ENCODE results near the gene PLPPR5. TPM values are rescaled to one million over a fixed set of nuclear protein-coding genes. Genes with fewer than 3 reads are reported as not detected.

The PLPPR5 gene
- total and polyA plus RNA-seq, 2 of the 8 experiments (the other 6 are each of a cell fraction or from before 2014, with no cell fraction given): 1.9 to 5.6 TPM

DNA sequence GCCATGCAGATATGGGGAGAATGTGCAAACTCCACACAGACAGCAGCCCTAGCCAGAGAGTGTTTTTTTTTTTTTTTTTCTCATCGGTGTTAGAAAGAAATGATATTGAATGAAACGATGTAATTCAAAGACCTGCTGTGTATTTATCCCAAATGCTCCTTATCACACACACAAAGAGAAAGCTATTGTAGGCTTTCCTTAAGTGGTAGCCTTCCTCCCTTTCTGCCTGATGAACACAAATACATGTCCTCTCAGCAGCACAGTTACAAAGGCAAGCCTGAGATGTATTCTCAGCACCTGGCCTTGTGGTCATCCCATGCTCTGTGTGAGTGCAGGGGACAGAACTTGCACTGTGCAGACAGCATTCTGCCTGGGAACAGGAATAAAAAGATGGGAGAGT, 93.8 kb downstream of the PLPPR5 start:
- Histone ChIP-seq H3K56ac (replicated peaks; ENCODE audit: insufficient read length, low read depth, low read length) (no peak overlapping the region), H3K4me3 (ENCODE audit: extremely low read depth in 1 of 4, insufficient read depth in 2 of 4, low read depth in 3 of 4, low read length in 4 of 4) (no peak overlapping the region), H2AFZ (ENCODE audit: low read length) (no peak overlapping the region), H3K4me2 (ENCODE audit: insufficient read depth in 1 of 2, low read depth in 2 of 2, low read length in 2 of 2) (no peak overlapping the region), H3K36me3 (ENCODE audit: control insufficient read depth in 2 of 4, insufficient read depth in 4 of 4, low read length in 3 of 4) (no peaks in the 10 kb centered on the region), H3K4me1 (replicated peaks in 1 of 4; ENCODE audit: control insufficient read depth in 3 of 4, insufficient read depth in 4 of 4, low read length in 3 of 4) (no peaks in the 10 kb centered on the region), H3K18ac (ENCODE audit: extremely low read depth, low read length) (no peak overlapping the region), H4K20me1 (replicated peaks in 1 of 2; ENCODE audit: control insufficient read depth in 1 of 2, insufficient read depth in 2 of 2, low read length in 2 of 2) (no peaks in the 10 kb centered on the region), H2BK5ac (ENCODE audit: low read depth, low read length) (no peak overlapping the region), H2AK5ac (ENCODE audit: low read depth, low read length) (no peak overlapping the region), H3K27me3 (replicated peaks in 1 of 4; ENCODE audit: control insufficient read depth in 3 of 4, extremely low read depth in 1 of 4, insufficient read depth in 3 of 4, low read length in 3 of 4) (no peaks in the 10 kb centered on the region), H3K79me2 (ENCODE audit: control insufficient read depth in 1 of 2, insufficient read depth in 2 of 2, low read length in 2 of 2) (no peaks in the 10 kb centered on the region), H2BK15ac (ENCODE audit: low read length) (no peak overlapping the region), H3K23ac (ENCODE audit: insufficient read length) (no peak overlapping the region), H4K91ac (replicated peaks; ENCODE audit: insufficient read length, low read length) (no peak overlapping the region), H4K5ac (ENCODE audit: insufficient read length, low read depth, low read length) (no peak overlapping the region), H3K27ac (ENCODE audit: low read depth, low read length) (no peak overlapping the region), H3K23me2 (ENCODE audit: low read depth, low read length) (no peaks in the 10 kb centered on the region), H3K9me3 (ENCODE audit: insufficient read depth in 2 of 2, low read depth in 1 of 2, low read length in 1 of 2) (no peaks in the 10 kb centered on the region), H2BK120ac (replicated peaks; ENCODE audit: low read depth, low read length) (no peak overlapping the region), H4K8ac (ENCODE audit: extremely low read depth, insufficient read depth, low read length) (no peak overlapping the region), H3K9ac (replicated peaks in 1 of 4; ENCODE audit: extremely low read depth in 1 of 4, low read depth in 3 of 4, low read length in 3 of 4) (no peak overlapping the region), H3K79me1 (ENCODE audit: low read depth, low read length) (no peaks in the 10 kb centered on the region), H2BK20ac (ENCODE audit: low read length) (no peak overlapping the region), H3K14ac (ENCODE audit: insufficient read length) (no peak overlapping the region), H3K4ac (replicated peaks; ENCODE audit: insufficient read length, low read depth, low read length) (no peak overlapping the region), H2BK12ac (ENCODE audit: low read depth, low read length) (no peak overlapping the region)
- CTCF ChIA-PET (ENCODE audit: partially characterized antibody): interaction anchor here (0.9 to 1.2 kb wide), 2 partner anchors 9 to 41 kb away, joined by 3 to 4 read pairs; no protein-coding TSS in a partner anchor
- POLR2A ChIA-PET (ENCODE audit: partially characterized antibody): no interaction called here
- no peak for FAIRE-seq
- DNase-seq (ENCODE audit: low read depth in 1 of 2, low spot score in 2 of 2): no peak
- WGBS, 2 experiments (ENCODE audit: extremely low coverage in 1 of 2, insufficient coverage in 1 of 2, insufficient read length in 1 of 2, insufficient replicate concordance in 2 of 2, low coverage in 1 of 2, low lambda C conversion rate in 2 of 2, missing lambda C conversion rate in 1 of 2): 86% methylated on average over 2 of the region's 2 CpGs; no CpG with 5 or more reads in 1 of the 2 experiments
- TF ChIP-seq HDAC2 (IDR thresholded peaks at IDR 0.05; ENCODE audit: borderline replicate concordance in 1 of 2, low read depth in 2 of 2, low read length in 2 of 2) (no peak), JUND (IDR thresholded peaks at IDR 0.05; ENCODE audit: low read length) (no peak), RFX5 (IDR thresholded peaks at IDR 0.05; ENCODE audit: borderline replicate concordance, low read depth, low read length) (no peak), MAFK (IDR thresholded peaks at IDR 0.05; ENCODE audit: low read depth, low read length) (no peak), SP2 (IDR thresholded peaks at IDR 0.05; ENCODE audit: low read length) (no peak), KDM1A (IDR thresholded peaks at IDR 0.05; ENCODE audit: borderline replicate concordance, low read length) (no peak), CEBPB (IDR thresholded peaks at IDR 0.05; ENCODE audit: low read depth, low read length) (no peak)
